ENCODE results near the gene TNS4. TPM values are rescaled to one million over a fixed set of nuclear protein-coding genes. Genes with fewer than 3 reads are reported as not detected.

TNS4 gene
- total and polyA plus RNA-seq, 2 of the 4 experiments (the other 2 are of a cell fraction): not detected

- Histone ChIP-seq H3K9me3 (ENCODE audit: control insufficient read depth, insufficient read depth, low read length) (no peaks in the 10 kb centered on the region; the same call in 1 of the 2 replicates), H3K9ac (ENCODE audit: low read depth, low read length) (no peak overlapping the region), H4K5ac (ENCODE audit: low read depth, low read length) (no peak overlapping the region), H3K56ac (ENCODE audit: extremely low read depth, insufficient read depth, low read length) (no peak overlapping the region), H2BK120ac (ENCODE audit: low read depth, low read length) (no peak overlapping the region), H3K23ac (ENCODE audit: low read depth, low read length) (no peak overlapping the region), H2AK5ac (ENCODE audit: low read depth, low read length) (no peak overlapping the region), H3K4me3 (ENCODE audit: insufficient read depth, low read depth, low read length) (no peak overlapping the region), H3K79me1 (ENCODE audit: low read depth in 1 of 2, low read length in 2 of 2) (peaks cover 0 to 6% of the 10 kb centered on the region in 2 experiments; a peak in 1 of 4 replicates), H2BK20ac (ENCODE audit: low read depth, low read length) (no peak overlapping the region), H4K20me1 (ENCODE audit: insufficient read depth, low read length) (no peaks in the 10 kb centered on the region), H3K4me2 (ENCODE audit: low read depth, low read length) (no peak overlapping the region), H4K91ac (ENCODE audit: insufficient read depth, low read depth, low read length) (no peak overlapping the region), H3K4ac (ENCODE audit: low read depth, low read length) (no peak overlapping the region), H3K27me3 (ENCODE audit: control insufficient read depth, insufficient read depth, low read length) (no peaks in the 10 kb centered on the region), H2AFZ (replicated peaks; ENCODE audit: low read length, poor library complexity) (no peak overlapping the region), H3K9me1 (ENCODE audit: insufficient read depth, low read length) (peaks cover 6% of the 10 kb centered on the region), H3K36me3 (ENCODE audit: control insufficient read depth, insufficient read depth, low read length) (no peaks in the 10 kb centered on the region), H3K27ac (ENCODE audit: insufficient read depth, low read length) (no peak overlapping the region), H2AK9ac (replicated peaks; ENCODE audit: low read depth, low read length, poor library complexity) (no peak overlapping the region), H2BK15ac (ENCODE audit: low read depth, low read length) (no peak overlapping the region), H3K4me1 (ENCODE audit: control insufficient read depth, insufficient read depth, low read length) (peaks cover 14% of the 10 kb centered on the region), H2BK5ac (ENCODE audit: low read depth, low read length, poor library complexity, severe bottlenecking) (no peak overlapping the region), H3K14ac (replicated peaks; ENCODE audit: low read depth, low read length) (no peak overlapping the region), H3K18ac (ENCODE audit: low read depth, low read length) (no peak overlapping the region), H4K8ac (ENCODE audit: low read depth in 2 of 2, low read length in 2 of 2) (no peak overlapping the region)
- in situ Hi-C loops (cut with MboI; ENCODE audit: low sequenced_read_pairs): no loop called here
- ChIA-PET POLR2A (ENCODE audit: unreplicated experiment) (no interaction called here), CTCF (no interaction called here)
- intact Hi-C loops (cut with micrococcal nuclease): no loop called here
- DNase-seq: no peak
- no CpG with 5 or more reads among the region's 2 CpGs for WGBS, 2 experiments (ENCODE audit: extremely low coverage in 2 of 2, insufficient read length in 1 of 2)
- ATAC-seq (ENCODE audit: low read depth): no peak
- no TSS peak for BruUV-seq (replicated peaks)
- TF ChIP-seq SMC3 (IDR thresholded peaks at IDR 0.05; ENCODE audit: low read depth, low read length) (no peak), MAZ (IDR thresholded peaks at IDR 0.05; ENCODE audit: borderline replicate concordance, low read depth, low read length) (no peak), CEBPB (IDR thresholded peaks at IDR 0.05; ENCODE audit: low read depth, low read length) (no peak), MAFK (IDR thresholded peaks at IDR 0.05; ENCODE audit: low read depth, low read length) (no peak), POLR2A (IDR thresholded peaks at IDR 0.05; ENCODE audit: low read depth, low read length) (no peak), FOS (IDR thresholded peaks at IDR 0.05; ENCODE audit: low read depth, low read length) (no peak), RFX5 (IDR thresholded peaks at IDR 0.05; ENCODE audit: low read depth, low read length) (no peak), RAD21 (IDR thresholded peaks at IDR 0.05; ENCODE audit: low read length) (no peak), USF2 (IDR thresholded peaks at IDR 0.05; ENCODE audit: low read depth, low read length) (no peak), CTCF (conservative IDR thresholded peaks at IDR 0.05; ENCODE audit: low read depth, low read length) (no peak)
- dilution Hi-C loops (cut with HindIII; ENCODE audit: low sequenced_read_pairs, unreplicated experiment): no loop called here
These were observed 1.7 kb upstream of the TNS4 start for GRCh38 chr17:40503154-40503553.
